Adrenal gland (tissue), 5 donors: ENCODE measurements around the gene SLC5A8.

Experiments used
- CTCF ChIP-seq, 6 experiments: fragments of 450-650 bp in 4 of 6; fragments of 200-600 bp in 2 of 6; sonication (generic) in 1 of 6; IDR thresholded peaks; 1 replicate in 5 of 6; 2 replicates in 1 of 6; pipeline versions ENCODE4 v1.5.1 to v1.8.0; 2016 to 2021; ENCODE audit warnings: antibody characterized with exemption in 6 of 6, mild to moderate bottlenecking in 2 of 6, moderate library complexity in 1 of 6
- POLR2A ChIP-seq, 2 donors: fragments of 450-650 bp; IDR thresholded peaks; one replicate each; pipeline ENCODE4 v1.6.1; 2017; ENCODE audit warnings: antibody characterized with exemption in 2 of 2, mild to moderate bottlenecking in 2 of 2, moderate library complexity in 1 of 2
- donor health status: DM: no; HTN: no; CAD: no.

DNA sequence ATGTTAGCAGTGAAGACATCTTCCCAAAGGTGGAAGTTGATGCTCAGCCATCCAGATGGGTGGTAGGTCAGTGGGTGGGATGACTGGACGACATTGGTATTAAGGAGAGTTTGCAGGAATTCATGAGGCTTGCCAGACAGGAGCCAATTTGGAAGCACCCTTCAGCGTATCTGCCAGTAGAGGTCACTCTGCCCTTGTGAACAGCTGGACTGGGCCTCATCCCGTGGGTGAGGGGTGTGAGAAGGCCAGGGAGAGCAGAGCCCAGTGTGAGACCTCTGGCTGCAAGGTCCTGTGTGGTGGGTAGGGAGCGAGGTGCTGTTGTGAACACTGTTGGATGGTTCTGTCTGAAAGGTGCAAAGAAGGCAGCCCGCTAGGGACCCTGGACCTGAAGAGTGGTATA is 37.7 kb downstream of the SLC5A8 start:
- TF ChIP-seq CTCF (IDR thresholded peaks at IDR 0.05) = peak in 1 of 6 experiments; percentile 26
- TF ChIP-seq POLR2A (IDR thresholded peaks at IDR 0.05) = no peak
